CD14-positive monocyte (primary cell): ENCODE data around the gene NPAS2. TPM values are rescaled to one million over a fixed set of nuclear protein-coding genes. Genes with fewer than 3 reads are reported as not detected.

Source experiments
- DNase-seq, 3 donors: peaks; one replicate each; pipeline ENCODE4 v3.0.0-alpha.2; 2011 to 2022
- H2AFZ ChIP-seq: 2 replicates; pipeline ENCODE4 v1.6.0; 2012; ENCODE audit warnings: mild to moderate bottlenecking, low read depth, low read length, inconsistent platforms; ENCODE audit not compliant: insufficient read depth, poor library complexity, severe bottlenecking
- H3K27ac ChIP-seq, 2 donors: 1 replicate in 1 of 2; 2 replicates in 1 of 2; pipeline ENCODE4 v1.5.1; 2012 to 2013; ENCODE audit warnings: low read length in 2 of 2, control low read depth in 1 of 2, inconsistent platforms in 1 of 2, low read depth in 1 of 2, mild to moderate bottlenecking in 1 of 2
- H3K27me3 ChIP-seq, 2 donors: one replicate each; pipeline versions ENCODE4 v1.6.0 to v1.6.1; 2011 to 2013; ENCODE audit warnings: low read length in 2 of 2; ENCODE audit not compliant: control insufficient read depth in 2 of 2, insufficient read depth in 2 of 2
- H3K36me3 ChIP-seq, 2 donors: replicated peaks in 1 of 2; 1 replicate in 1 of 2; 2 replicates in 1 of 2; pipeline versions ENCODE4 v1.5.1 to v1.6.1; 2012 to 2013; ENCODE audit warnings: low read length in 2 of 2, control low read depth in 1 of 2, inconsistent platforms in 1 of 2, mild to moderate bottlenecking in 1 of 2; ENCODE audit not compliant: insufficient read depth in 2 of 2, control insufficient read depth in 1 of 2
- H3K4me1 ChIP-seq, 2 donors: 1 replicate in 1 of 2; 2 replicates in 1 of 2; pipeline versions ENCODE4 v1.5.1 to v1.6.1; 2012 to 2013; ENCODE audit warnings: low read length in 2 of 2, control low read depth in 1 of 2, inconsistent platforms in 1 of 2, mild to moderate bottlenecking in 1 of 2, moderate library complexity in 1 of 2; ENCODE audit not compliant: insufficient read depth in 2 of 2, control insufficient read depth in 1 of 2
- H3K4me2 ChIP-seq: replicated peaks from 2 replicates; pipeline ENCODE3; 2012; ENCODE audit warnings: low read length, moderate library complexity, mild to moderate bottlenecking; ENCODE audit not compliant: poor library complexity, severe bottlenecking; ENCODE audit errors: extremely low read depth
- H3K4me3 ChIP-seq, 3 experiments: fragments of 200-600 bp in 1 of 3; sonication (generic) in 1 of 3; replicated peaks in 1 of 3; 1 replicate in 2 of 3; 2 replicates in 1 of 3; pipeline ENCODE4 v1.5.1; 2011 to 2013; ENCODE audit warnings: low read length in 3 of 3, mild to moderate bottlenecking in 3 of 3, control low read depth in 2 of 3, low read depth in 2 of 3, inconsistent platforms in 1 of 3, moderate library complexity in 1 of 3
- H3K79me2 ChIP-seq: 2 replicates; pipeline ENCODE4 v1.6.0; 2012; ENCODE audit warnings: mild to moderate bottlenecking, control low read depth, inconsistent platforms, low read length, moderate library complexity; ENCODE audit not compliant: insufficient read depth
- H3K9ac ChIP-seq: 2 replicates; pipeline ENCODE4 v1.6.0; 2017; ENCODE audit warnings: low read length, mild to moderate bottlenecking; ENCODE audit not compliant: insufficient read depth, poor library complexity, severe bottlenecking
- H3K9me3 ChIP-seq, 2 donors: replicated peaks in 1 of 2; 1 replicate in 1 of 2; 2 replicates in 1 of 2; pipeline versions ENCODE4 v1.5.1 to v1.6.1; 2012 to 2013; ENCODE audit warnings: low read length in 2 of 2, control low read depth in 1 of 2; ENCODE audit not compliant: control insufficient read depth in 1 of 2, insufficient read depth in 1 of 2
- H4K20me1 ChIP-seq: 2 replicates; pipeline ENCODE4 v1.6.0; 2012; ENCODE audit warnings: mild to moderate bottlenecking, low read length, control low read depth, moderate library complexity; ENCODE audit not compliant: insufficient read depth
- H3K27ac Mint-ChIP-seq, 7 donors: one replicate each; pipeline ENCODE4 v1.8.0; 2020; ENCODE audit warnings: mild to moderate bottlenecking in 7 of 7, mixed read lengths in 7 of 7, moderate library complexity in 6 of 7, inconsistent platforms in 2 of 7
- H3K27me3 Mint-ChIP-seq, 3 donors: one replicate each; pipeline ENCODE4 v1.8.0; 2021 to 2022; ENCODE audit warnings: low read depth in 3 of 3, mild to moderate bottlenecking in 3 of 3, mixed read lengths in 3 of 3, moderate library complexity in 3 of 3, inconsistent platforms in 1 of 3
- H3K36me3 Mint-ChIP-seq, 2 donors: one replicate each; pipeline ENCODE4 v1.8.0; 2020; ENCODE audit warnings: mixed read lengths in 2 of 2, inconsistent platforms in 1 of 2, mild to moderate bottlenecking in 1 of 2
- H3K4me1 Mint-ChIP-seq: one replicate; pipeline ENCODE4 v1.8.0; 2020; ENCODE audit warnings: mild to moderate bottlenecking, mixed read lengths
- H3K4me3 Mint-ChIP-seq, 2 donors: one replicate each; pipeline ENCODE4 v1.8.0; 2020; ENCODE audit warnings: mild to moderate bottlenecking in 2 of 2, mixed read lengths in 2 of 2, moderate library complexity in 1 of 2
- H3K9me3 Mint-ChIP-seq, 7 donors: one replicate each; pipeline ENCODE4 v1.8.0; 2020 to 2022; ENCODE audit warnings: mixed read lengths in 7 of 7, mild to moderate bottlenecking in 6 of 7, moderate library complexity in 6 of 7, inconsistent platforms in 2 of 7
- WGBS: methylation state at CpG from one replicate; pipeline ENCODE4 v1.1.5; 2013; ENCODE audit warnings: missing lambda C conversion rate; ENCODE audit not compliant: insufficient coverage; 5-methylcytosine and 5-hydroxymethylcytosine counted together
- intact Hi-C, 2 donors: fragments of 100-400 bp; cut with micrococcal nuclease; formaldehyde crosslinking; loops; one replicate each; pipeline versions ENCODE4 v1.15.0 to v1.15.1; 2023
- polyA plus RNA-seq, 3 donors: library from polyadenylated mRNA; depleted of rRNA in 1 of 3; unstranded in 2 of 3; stranded (reverse) in 1 of 3; fragments of 300-500 nt in 2 of 3; fragments of >200 nt in 1 of 3; fragmentation: Illumina TruSeq in 2 of 3; gene quantifications; 1 replicate in 2 of 3; 2 replicates in 1 of 3; pipeline ENCODE4 v1.2.3, GENCODE V29; 2012 to 2021
- TF ChIP-seq, protein P1 (sequence below): fragments of 200-600 bp; IDR thresholded peaks from one replicate; pipeline ENCODE4 v1.8.0; 2022; ENCODE audit warnings: antibody characterized with exemption, mild to moderate bottlenecking

Gene NPAS2
- polyA plus RNA-seq, 3 donors = not detected

DNA sequence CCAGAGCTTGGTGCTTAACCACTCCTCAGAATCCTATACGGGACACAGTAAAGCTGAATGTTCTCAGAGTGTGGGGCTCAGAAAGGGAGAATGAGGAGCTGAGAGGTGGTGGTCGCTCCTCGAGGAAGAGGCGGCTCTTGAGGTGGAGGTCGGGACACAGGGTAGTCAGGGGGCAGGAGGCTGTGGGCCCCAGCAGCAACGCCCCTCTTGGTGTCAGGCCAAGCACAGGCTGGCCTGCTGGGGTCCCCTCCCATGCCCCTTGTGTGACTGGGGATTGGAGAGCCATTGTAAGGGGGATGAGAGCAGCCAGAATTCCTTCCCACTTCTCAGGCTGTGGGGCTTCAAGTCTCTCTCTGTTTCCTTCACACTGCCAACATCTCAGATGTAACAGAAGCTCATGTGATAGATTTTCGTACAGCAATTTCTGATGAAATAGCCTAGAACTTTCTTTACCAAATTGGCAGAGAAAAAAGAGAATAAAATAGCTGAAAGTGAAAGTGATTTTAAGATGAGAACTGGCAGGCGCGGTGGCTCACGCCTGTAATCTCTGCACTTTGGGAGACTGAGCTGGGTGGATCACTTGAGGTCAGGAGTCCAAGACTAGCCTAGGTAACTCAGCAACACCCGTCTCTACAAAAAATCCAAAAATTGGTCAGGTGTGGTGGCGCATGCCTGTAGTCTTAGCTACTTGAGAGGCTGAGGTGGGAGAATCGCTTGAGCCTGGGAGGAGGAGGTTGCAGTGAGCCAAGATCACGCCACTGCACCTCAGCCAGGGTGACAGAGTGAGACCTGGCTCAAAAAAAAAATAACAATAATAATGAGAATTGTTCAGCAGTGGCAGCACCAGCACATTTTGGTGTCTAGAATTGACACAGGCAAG is 121.1 kb downstream of the NPAS2 start:
- H3K4me2 ChIP-seq = no peak overlapping the region
- H3K27me3 Mint-ChIP-seq = peaks cover 4 to 7% (median 5%) of the 10 kb centered on the region in 3 donors
- no peak overlapping the region for H2AFZ ChIP-seq
- peaks cover 0 to 2% (median 0%) of the 10 kb centered on the region in 7 donors for H3K9me3 Mint-ChIP-seq
- H3K79me2 ChIP-seq = no peaks in the 10 kb centered on the region
- H3K36me3 ChIP-seq = no peaks in the 10 kb centered on the region
- H4K20me1 ChIP-seq = no peaks in the 10 kb centered on the region
- peaks cover 7% of the 10 kb centered on the region for H3K4me1 Mint-ChIP-seq
- H3K4me3 Mint-ChIP-seq = peak overlapping the region in 1 of 2 donors; percentile 21
- intact Hi-C loops = no loop called here
- H3K9me3 ChIP-seq = no peaks in the 10 kb centered on the region
- no peaks in the 10 kb centered on the region for H3K4me1 ChIP-seq
- no peak overlapping the region for H3K9ac ChIP-seq
- H3K27ac Mint-ChIP-seq = no peak overlapping the region
- no peaks in the 10 kb centered on the region for H3K36me3 Mint-ChIP-seq
- TF ChIP-seq, protein P1, sequence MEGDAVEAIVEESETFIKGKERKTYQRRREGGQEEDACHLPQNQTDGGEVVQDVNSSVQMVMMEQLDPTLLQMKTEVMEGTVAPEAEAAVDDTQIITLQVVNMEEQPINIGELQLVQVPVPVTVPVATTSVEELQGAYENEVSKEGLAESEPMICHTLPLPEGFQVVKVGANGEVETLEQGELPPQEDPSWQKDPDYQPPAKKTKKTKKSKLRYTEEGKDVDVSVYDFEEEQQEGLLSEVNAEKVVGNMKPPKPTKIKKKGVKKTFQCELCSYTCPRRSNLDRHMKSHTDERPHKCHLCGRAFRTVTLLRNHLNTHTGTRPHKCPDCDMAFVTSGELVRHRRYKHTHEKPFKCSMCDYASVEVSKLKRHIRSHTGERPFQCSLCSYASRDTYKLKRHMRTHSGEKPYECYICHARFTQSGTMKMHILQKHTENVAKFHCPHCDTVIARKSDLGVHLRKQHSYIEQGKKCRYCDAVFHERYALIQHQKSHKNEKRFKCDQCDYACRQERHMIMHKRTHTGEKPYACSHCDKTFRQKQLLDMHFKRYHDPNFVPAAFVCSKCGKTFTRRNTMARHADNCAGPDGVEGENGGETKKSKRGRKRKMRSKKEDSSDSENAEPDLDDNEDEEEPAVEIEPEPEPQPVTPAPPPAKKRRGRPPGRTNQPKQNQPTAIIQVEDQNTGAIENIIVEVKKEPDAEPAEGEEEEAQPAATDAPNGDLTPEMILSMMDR = no peak
- DNase-seq = no peak
- H3K4me3 ChIP-seq = no peak overlapping the region
- H3K27ac ChIP-seq = no peak overlapping the region
- WGBS = 90% methylated on average over 8 of the region's 14 CpGs
- no peaks in the 10 kb centered on the region for H3K27me3 ChIP-seq

DNA sequence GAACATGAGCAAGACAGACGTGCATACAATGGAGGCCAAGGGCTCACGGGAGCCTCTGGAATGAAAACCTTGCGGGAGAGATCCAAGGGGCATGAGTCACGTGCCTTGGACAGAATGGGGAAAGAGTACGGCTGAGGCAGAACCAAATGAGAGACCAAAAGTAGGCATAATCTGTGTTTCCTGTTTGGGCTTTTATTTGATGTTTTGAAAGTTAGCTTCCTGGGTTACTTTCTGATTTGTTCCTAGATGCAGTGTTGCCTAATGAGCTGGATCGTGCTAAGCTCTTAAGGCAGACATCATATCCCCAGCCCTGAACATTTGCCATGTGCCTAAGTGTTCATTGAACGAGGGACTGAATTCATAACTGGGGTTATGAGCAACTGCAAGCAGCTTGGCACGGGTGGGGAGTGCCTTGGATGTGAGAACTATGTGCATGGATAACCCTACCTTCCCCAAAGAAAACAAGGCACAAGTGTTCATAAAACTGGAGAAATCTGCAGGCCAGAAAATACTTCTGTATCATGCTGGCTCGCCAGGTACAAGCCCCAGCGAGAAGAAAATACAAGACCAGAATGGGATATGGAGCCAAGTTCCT is 121.8 kb downstream of the NPAS2 start:
- Histone ChIP-seq H3K27ac (no peak overlapping the region), H3K4me3 (no peak overlapping the region), H3K79me2 (no peaks in the 10 kb centered on the region), H3K4me2 (no peak overlapping the region), H3K27me3 (no peaks in the 10 kb centered on the region), H3K36me3 (no peaks in the 10 kb centered on the region), H4K20me1 (no peaks in the 10 kb centered on the region), H3K4me1 (no peaks in the 10 kb centered on the region), H3K9me3 (no peaks in the 10 kb centered on the region), H2AFZ (no peak overlapping the region), H3K9ac (no peak overlapping the region)
- no peaks in the 10 kb centered on the region for H3K36me3 Mint-ChIP-seq
- no peak for DNase-seq
- no peak overlapping the region for H3K4me3 Mint-ChIP-seq
- peaks cover 0 to 2% (median 0%) of the 10 kb centered on the region in 7 donors for H3K9me3 Mint-ChIP-seq
- peaks cover 7% of the 10 kb centered on the region for H3K4me1 Mint-ChIP-seq
- no peak overlapping the region for H3K27ac Mint-ChIP-seq
- 95% methylated on average over 7 of the region's 10 CpGs for WGBS
- TF ChIP-seq, protein P1 = no peak
- intact Hi-C loops = no loop called here
- peaks cover 4 to 8% (median 8%) of the 10 kb centered on the region in 3 donors for H3K27me3 Mint-ChIP-seq
